ENCODE measurements around the gene FOXF1. TPM values are rescaled to one million over a fixed set of nuclear protein-coding genes. Genes with fewer than 3 reads are reported as not detected.

FOXF1 gene
- polyA plus RNA-seq, 3 donors: not detected

GRCh38 chr16:86533076-86533475, 22.7 kb downstream of the FOXF1 start:
- Histone ChIP-seq H3K27ac (ENCODE audit: low read depth in 1 of 2, low read length in 2 of 2) (no peak overlapping the region), H3K4me3 (replicated peaks in 1 of 3; ENCODE audit: low read depth in 2 of 3, low read length in 3 of 3) (no peak overlapping the region), H3K9me3 (replicated peaks in 1 of 2; ENCODE audit: control insufficient read depth in 1 of 2, insufficient read depth in 1 of 2, low read length in 2 of 2) (no peaks in the 10 kb centered on the region), H3K36me3 (replicated peaks in 1 of 2; ENCODE audit: control insufficient read depth in 1 of 2, insufficient read depth in 2 of 2, low read length in 2 of 2) (peaks cover 26 to 48% of the 10 kb centered on the region in 2 donors), H3K4me1 (ENCODE audit: control insufficient read depth in 1 of 2, insufficient read depth in 2 of 2, low read length in 2 of 2) (no peaks in the 10 kb centered on the region), H3K79me2 (ENCODE audit: insufficient read depth, low read length) (no peaks in the 10 kb centered on the region), H3K27me3 (ENCODE audit: control insufficient read depth in 2 of 2, insufficient read depth in 2 of 2, low read length in 2 of 2) (no peaks in the 10 kb centered on the region), H3K4me2 (replicated peaks; ENCODE audit: extremely low read depth, low read length, poor library complexity, severe bottlenecking) (no peak overlapping the region), H4K20me1 (ENCODE audit: insufficient read depth, low read length) (no peaks in the 10 kb centered on the region), H3K9ac (ENCODE audit: insufficient read depth, low read length, poor library complexity, severe bottlenecking) (no peak overlapping the region), H2AFZ (ENCODE audit: insufficient read depth, low read depth, low read length, poor library complexity, severe bottlenecking) (no peak overlapping the region)
- DNase-seq: no peak
- H3K4me3 Mint-ChIP-seq: no peak overlapping the region
- H3K27me3 Mint-ChIP-seq (ENCODE audit: low read depth in 3 of 3): no peaks in the 10 kb centered on the region
- H3K9me3 Mint-ChIP-seq: peaks cover 0 to 2% (median 0%) of the 10 kb centered on the region in 7 donors
- H3K4me1 Mint-ChIP-seq: no peaks in the 10 kb centered on the region
- no peak overlapping the region for H3K27ac Mint-ChIP-seq
- over 99% methylated on average over 8 of the region's 8 CpGs for WGBS (ENCODE audit: insufficient coverage)
- no peak for TF ChIP-seq CTCF (IDR thresholded peaks at IDR 0.05)
- H3K36me3 Mint-ChIP-seq: peaks cover 50 to 80% of the 10 kb centered on the region in 2 donors
- intact Hi-C loops (cut with micrococcal nuclease): no loop called here

- Histone ChIP-seq H3K4me1 (ENCODE audit: control insufficient read depth in 1 of 2, insufficient read depth in 2 of 2, low read length in 2 of 2) (no peaks in the 10 kb centered on the region), H3K27ac (ENCODE audit: low read depth in 1 of 2, low read length in 2 of 2) (no peak overlapping the region), H3K36me3 (replicated peaks in 1 of 2; ENCODE audit: control insufficient read depth in 1 of 2, insufficient read depth in 2 of 2, low read length in 2 of 2) (peaks cover 34 to 55% of the 10 kb centered on the region in 2 donors), H3K79me2 (ENCODE audit: insufficient read depth, low read length) (no peaks in the 10 kb centered on the region), H3K4me2 (replicated peaks; ENCODE audit: extremely low read depth, low read length, poor library complexity, severe bottlenecking) (no peak overlapping the region), H2AFZ (ENCODE audit: insufficient read depth, low read depth, low read length, poor library complexity, severe bottlenecking) (no peak overlapping the region), H3K9ac (ENCODE audit: insufficient read depth, low read length, poor library complexity, severe bottlenecking) (no peak overlapping the region), H3K9me3 (replicated peaks in 1 of 2; ENCODE audit: control insufficient read depth in 1 of 2, insufficient read depth in 1 of 2, low read length in 2 of 2) (no peaks in the 10 kb centered on the region), H3K4me3 (replicated peaks in 1 of 3; ENCODE audit: low read depth in 2 of 3, low read length in 3 of 3) (no peak overlapping the region), H3K27me3 (ENCODE audit: control insufficient read depth in 2 of 2, insufficient read depth in 2 of 2, low read length in 2 of 2) (no peaks in the 10 kb centered on the region), H4K20me1 (ENCODE audit: insufficient read depth, low read length) (no peaks in the 10 kb centered on the region)
- Mint-ChIP-seq H3K27ac (no peak overlapping the region), H3K36me3 (peaks cover 55 to 84% of the 10 kb centered on the region in 2 donors), H3K9me3 (peaks cover 0 to 2% (median 0%) of the 10 kb centered on the region in 7 donors), H3K27me3 (ENCODE audit: low read depth in 3 of 3) (no peaks in the 10 kb centered on the region), H3K4me3 (no peak overlapping the region), H3K4me1 (no peaks in the 10 kb centered on the region)
- 97% methylated on average over 7 of the region's 8 CpGs for WGBS (ENCODE audit: insufficient coverage)
- TF ChIP-seq CTCF (IDR thresholded peaks at IDR 0.05): no peak
- intact Hi-C loops (cut with micrococcal nuclease): no loop called here
- no peak for DNase-seq
Measured at GRCh38 chr16:86533767-86534351, 23.5 kb downstream of the FOXF1 start.
